IMR-90 (cell line): ENCODE measurements around the gene SLCO2B1. TPM values are rescaled to one million over a fixed set of nuclear protein-coding genes. Genes with fewer than 3 reads are reported as not detected.

ENCODE experiments used
- ATAC-seq: fragments of 200-7000 bp; cut with Tn5 transposase; 2 replicates; pipeline ENCODE4 v1.9.1; 2020; ENCODE audit warnings: low read depth, mild to moderate bottlenecking, moderate library complexity
- BruUV-seq: library from RNA; stranded (reverse); fragments of 400-500 nt; replicated peaks from 2 replicates; lab custom pipeline; 2021; lab: Mats Ljungman, UMichigan
- CTCF ChIA-PET: fragments of 300-600 bp; formaldehyde crosslinking; extraction: SDS; loops from one replicate; lab custom pipeline; 2021; ENCODE audit warnings: antibody characterized with exemption; lab: Yijun Ruan, JAX
- POLR2A ChIA-PET: fragments of 300-600 bp; sonication (Branson Sonifier 250); formaldehyde crosslinking; loops from one replicate; lab custom pipeline; 2022; ENCODE audit warnings: antibody characterized with exemption; ENCODE audit not compliant: unreplicated experiment; lab: Charles Lee
- DNase-seq: peaks from one replicate; pipeline ENCODE4 v3.0.0; 2013
- H2AFZ ChIP-seq: replicated peaks from 2 replicates; pipeline ENCODE3; 2013; ENCODE audit warnings: low read length, mild to moderate bottlenecking; ENCODE audit not compliant: poor library complexity
- H2AK5ac ChIP-seq: 2 replicates; pipeline ENCODE4 v1.6.1; 2013; ENCODE audit warnings: low read depth, low read length, inconsistent platforms
- H2AK9ac ChIP-seq: replicated peaks from 2 replicates; pipeline ENCODE3; 2013; ENCODE audit warnings: mild to moderate bottlenecking, low read depth, low read length, moderate library complexity; ENCODE audit not compliant: poor library complexity
- H2BK120ac ChIP-seq: 2 replicates; pipeline ENCODE4 v1.6.1; 2013; ENCODE audit warnings: low read depth, low read length, inconsistent platforms
- H2BK15ac ChIP-seq: 3 replicates; pipeline ENCODE4 v1.6.1; 2013; ENCODE audit warnings: low read depth, low read length, inconsistent platforms
- H2BK20ac ChIP-seq: 2 replicates; pipeline ENCODE4 v1.6.1; 2013; ENCODE audit warnings: low read depth, mild to moderate bottlenecking, inconsistent platforms, low read length, moderate library complexity
- H2BK5ac ChIP-seq: 2 replicates; pipeline ENCODE4 v1.6.1; 2013; ENCODE audit warnings: mild to moderate bottlenecking, low read depth, low read length, inconsistent platforms; ENCODE audit not compliant: poor library complexity, severe bottlenecking
- H3K14ac ChIP-seq: replicated peaks from 2 replicates; pipeline ENCODE4 v1.6.1; 2013; ENCODE audit warnings: low read depth, low read length, inconsistent platforms
- H3K18ac ChIP-seq: 2 replicates; pipeline ENCODE4 v1.6.1; 2013; ENCODE audit warnings: low read depth, low read length, control low read depth
- H3K23ac ChIP-seq: 2 replicates; pipeline ENCODE4 v1.6.1; 2013; ENCODE audit warnings: low read depth, low read length, inconsistent platforms
- H3K27ac ChIP-seq: 2 replicates; pipeline ENCODE4 v1.5.1; 2013; ENCODE audit warnings: mild to moderate bottlenecking, control low read depth, low read length; ENCODE audit not compliant: insufficient read depth
- H3K27me3 ChIP-seq: 2 replicates; pipeline ENCODE4 v1.6.1; 2013; ENCODE audit warnings: low read length; ENCODE audit not compliant: control insufficient read depth, insufficient read depth
- H3K36me3 ChIP-seq: 2 replicates; pipeline ENCODE4 v1.6.1; 2013; ENCODE audit warnings: low read length, mixed read lengths; ENCODE audit not compliant: control insufficient read depth, insufficient read depth
- H3K4ac ChIP-seq: 2 replicates; pipeline ENCODE4 v1.6.1; 2013; ENCODE audit warnings: low read depth, low read length, inconsistent platforms
- H3K4me1 ChIP-seq: 2 replicates; pipeline ENCODE4 v1.6.1; 2013; ENCODE audit warnings: low read length, mixed read lengths; ENCODE audit not compliant: control insufficient read depth, insufficient read depth
- H3K4me2 ChIP-seq: 2 replicates; pipeline ENCODE4 v1.6.1; 2013; ENCODE audit warnings: low read depth, mild to moderate bottlenecking, control low read depth, low read length, moderate library complexity
- H3K4me3 ChIP-seq: 2 replicates; pipeline ENCODE4 v1.5.1; 2013; ENCODE audit warnings: low read depth, mild to moderate bottlenecking, control low read depth, low read length, moderate library complexity; ENCODE audit not compliant: insufficient read depth
- H3K56ac ChIP-seq: 2 replicates; pipeline ENCODE4 v1.6.1; 2013; ENCODE audit warnings: low read length, inconsistent platforms; ENCODE audit not compliant: insufficient read depth; ENCODE audit errors: extremely low read depth
- H3K79me1 ChIP-seq, 2 experiments: 2 replicates each; pipeline ENCODE4 v1.6.1; 2013; ENCODE audit warnings: low read length in 2 of 2, inconsistent platforms in 1 of 2, low read depth in 1 of 2
- H3K9ac ChIP-seq: 2 replicates; pipeline ENCODE4 v1.6.1; 2013; ENCODE audit warnings: low read depth, low read length, control low read depth
- H3K9me1 ChIP-seq: 2 replicates; pipeline ENCODE4 v1.6.1; 2013; ENCODE audit warnings: low read length, inconsistent platforms; ENCODE audit not compliant: insufficient read depth
- H3K9me3 ChIP-seq: 2 replicates; pipeline ENCODE4 v1.6.1; 2013; ENCODE audit warnings: low read length; ENCODE audit not compliant: control insufficient read depth, insufficient read depth
- H4K20me1 ChIP-seq: 2 replicates; pipeline ENCODE4 v1.6.1; 2013; ENCODE audit warnings: low read length, inconsistent platforms; ENCODE audit not compliant: insufficient read depth
- H4K5ac ChIP-seq: 2 replicates; pipeline ENCODE4 v1.6.1; 2013; ENCODE audit warnings: mild to moderate bottlenecking, low read depth, low read length, control low read depth
- H4K8ac ChIP-seq, 2 experiments: 2 replicates each; pipeline ENCODE4 v1.6.1; 2013; ENCODE audit warnings: low read depth in 2 of 2, low read length in 2 of 2, control low read depth in 1 of 2, inconsistent platforms in 1 of 2
- H4K91ac ChIP-seq: 2 replicates; pipeline ENCODE4 v1.6.1; 2013; ENCODE audit warnings: low read depth, low read length, inconsistent platforms; ENCODE audit not compliant: insufficient read depth
- MXI1 ChIP-seq: IDR thresholded peaks from 2 replicates; pipeline ENCODE4 v1.6.1; 2012; ENCODE audit warnings: low read depth, mild to moderate bottlenecking, low read length, moderate library complexity, borderline replicate concordance
- POLR2A ChIP-seq: IDR thresholded peaks from 2 replicates; pipeline ENCODE4 v1.6.1; 2012; ENCODE audit warnings: mild to moderate bottlenecking, low read depth, low read length
- RAD21 ChIP-seq: IDR thresholded peaks from 2 replicates; pipeline ENCODE4 v1.6.1; 2012; ENCODE audit warnings: low read length, improper control_type of control experiment
- RCOR1 ChIP-seq: IDR thresholded peaks from 2 replicates; pipeline ENCODE4 v1.6.1; 2012; ENCODE audit warnings: mild to moderate bottlenecking, low read length, improper control_type of control experiment; ENCODE audit not compliant: insufficient replicate concordance
- RFX5 ChIP-seq: IDR thresholded peaks from 2 replicates; pipeline ENCODE4 v1.8.0; 2012; ENCODE audit warnings: low read depth, mild to moderate bottlenecking, low read length, moderate library complexity
- WGBS, 2 experiments: methylation state at CpG; one replicate each; pipeline versions ENCODE4 v1.1.5 to v1.1.7; 2013; ENCODE audit warnings: missing lambda C conversion rate in 2 of 2; ENCODE audit not compliant: insufficient read length in 1 of 2; ENCODE audit errors: extremely low coverage in 2 of 2; 5-methylcytosine and 5-hydroxymethylcytosine counted together
- dilution Hi-C: fragments of 300-500 bp; cut with HindIII; formaldehyde crosslinking; loops from one replicate; pipeline ENCODE4 v1.14.3; 2018; ENCODE audit warnings: low sequenced_read_pairs; ENCODE audit not compliant: unreplicated experiment
- in situ Hi-C: fragments of 300-500 bp; cut with MboI; formaldehyde crosslinking; loops from 3 replicates; pipeline ENCODE4 v1.14.3; 2019; ENCODE audit warnings: low sequenced_read_pairs, inconsistent platforms, mixed read lengths
- intact Hi-C: fragments of 100-400 bp; cut with micrococcal nuclease; formaldehyde crosslinking; loops from 2 replicates; pipeline ENCODE4 v1.10.0; 2022
- polyA plus RNA-seq, 3 experiments: library from polyadenylated mRNA; depleted of rRNA; stranded (reverse); fragments of >200 nt; gene quantifications; 2 replicates each; pipeline ENCODE4 v1.2.3, GENCODE V29; 2012; ENCODE audit warnings: low replicate concordance in 1 of 3
- total RNA-seq: library from RNA; depleted of rRNA; stranded (reverse); fragments of >200 nt; gene quantifications from 2 replicates; pipeline ENCODE4 v1.2.3, GENCODE V29; 2012
- TF ChIP-seq, protein P1 (sequence below): fragments of 150-350 bp; IDR thresholded peaks from 2 replicates; pipeline ENCODE4 v1.6.1; 2017; ENCODE audit warnings: mild to moderate bottlenecking, antibody characterized with exemption, low read length, low read depth

SLCO2B1 gene
- total and polyA plus RNA-seq, 2 of the 4 experiments (the other 2 are of a cell fraction): not detected

DNA sequence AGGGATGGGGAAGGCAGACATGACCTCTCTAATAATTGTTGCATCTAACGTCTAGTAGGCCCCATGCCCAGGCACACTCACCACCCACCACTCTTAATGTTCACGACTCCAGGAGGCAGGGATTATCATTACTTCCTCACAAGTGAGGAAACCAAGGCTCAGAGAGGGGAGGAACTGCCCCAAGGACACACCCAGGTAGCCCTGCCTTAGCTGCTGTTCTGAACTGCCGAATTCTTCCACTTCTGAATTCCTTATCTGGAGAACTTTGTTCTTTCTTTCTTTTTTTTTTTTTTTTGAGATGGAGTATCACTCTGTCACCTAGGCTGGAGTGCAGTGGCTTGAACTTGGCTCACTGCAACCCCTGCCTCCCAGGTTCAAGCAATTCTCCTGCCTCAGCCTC, 16.7 kb downstream of the SLCO2B1 start:
- H3K27ac ChIP-seq: no peak overlapping the region
- no peaks in the 10 kb centered on the region for H3K79me1 ChIP-seq
- no peak overlapping the region for H4K5ac ChIP-seq
- no peak overlapping the region for H3K18ac ChIP-seq
- no CpG with 5 or more reads among the region's 3 CpGs for WGBS, 2 experiments
- H3K4me2 ChIP-seq: no peak overlapping the region
- H2BK5ac ChIP-seq: no peak overlapping the region
- intact Hi-C loops (no loop called here), in situ Hi-C loops (no loop called here), dilution Hi-C loops (no loop called here)
- no peak overlapping the region for H3K23ac ChIP-seq
- no peak overlapping the region for H2BK20ac ChIP-seq
- no peak overlapping the region for H4K8ac ChIP-seq
- H3K9me1 ChIP-seq: no peaks in the 10 kb centered on the region
- no peaks in the 10 kb centered on the region for H3K36me3 ChIP-seq
- no peak overlapping the region for H3K56ac ChIP-seq
- ChIA-PET POLR2A (no interaction called here), CTCF (no interaction called here)
- H2BK120ac ChIP-seq: no peak overlapping the region
- no peaks in the 10 kb centered on the region for H4K20me1 ChIP-seq
- H3K4me3 ChIP-seq: no peak overlapping the region
- H2AK9ac ChIP-seq: no peak overlapping the region
- no peak overlapping the region for H4K91ac ChIP-seq
- no peaks in the 10 kb centered on the region for H3K9me3 ChIP-seq
- no peak for TF ChIP-seq MXI1
- TF ChIP-seq RFX5: no peak
- TF ChIP-seq, protein P1, sequence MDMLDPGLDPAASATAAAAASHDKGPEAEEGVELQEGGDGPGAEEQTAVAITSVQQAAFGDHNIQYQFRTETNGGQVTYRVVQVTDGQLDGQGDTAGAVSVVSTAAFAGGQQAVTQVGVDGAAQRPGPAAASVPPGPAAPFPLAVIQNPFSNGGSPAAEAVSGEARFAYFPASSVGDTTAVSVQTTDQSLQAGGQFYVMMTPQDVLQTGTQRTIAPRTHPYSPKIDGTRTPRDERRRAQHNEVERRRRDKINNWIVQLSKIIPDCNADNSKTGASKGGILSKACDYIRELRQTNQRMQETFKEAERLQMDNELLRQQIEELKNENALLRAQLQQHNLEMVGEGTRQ: no peak
- no peak for TF ChIP-seq RCOR1
- no peak for TF ChIP-seq RAD21
- no peak for TF ChIP-seq POLR2A
- BruUV-seq: no TSS peak
- no peak overlapping the region for H3K14ac ChIP-seq
- no peak overlapping the region for H2AFZ ChIP-seq
- no peak overlapping the region for H3K4ac ChIP-seq
- H3K9ac ChIP-seq: no peak overlapping the region
- no peak for DNase-seq
- no peak overlapping the region for H2AK5ac ChIP-seq
- H3K27me3 ChIP-seq: peaks cover 63% of the 10 kb centered on the region
- H3K4me1 ChIP-seq: no peaks in the 10 kb centered on the region
- H2BK15ac ChIP-seq: no peak overlapping the region
- no peak for ATAC-seq
